C1 segment of cervical spinal cord (tissue), 14 donors: Measurements from ENCODE around the gene ITIH5.
A peak's percentile ranks its signal among the peaks of the same experiment; 100 is the strongest.

ENCODE experiments used
- DNase-seq, 14 donors: peaks; one replicate each; lab custom pipeline; 2025; lab: John Stamatoyannopoulos, UW

Gene ITIH5

GRCh38 chr10:7587168-7587864, 79.5 kb downstream of the ITIH5 start:
- no peak for DNase-seq

- DNase-seq, result no peak
Observed at GRCh38 chr10:7585228-7585627, 81.5 kb downstream of the ITIH5 start.

GRCh38 chr10:7583626-7584025, 83.1 kb downstream of the ITIH5 start:
- DNase-seq, result peak in 2 of 14 donors; percentile 9 to 84

- DNase-seq, result no peak
Observed at GRCh38 chr10:7580520-7580919, 86.2 kb downstream of the ITIH5 start.

GRCh38 chr10:7579681-7580080, 87.1 kb downstream of the ITIH5 start:
- DNase-seq, result no peak

GRCh38 chr10:7577579-7577978, 89.2 kb downstream of the ITIH5 start:
- no peak for DNase-seq

- no peak for DNase-seq
Observed at GRCh38 chr10:7577176-7577575, 89.6 kb downstream of the ITIH5 start.

GRCh38 chr10:7576340-7576739, 90.4 kb downstream of the ITIH5 start:
- no peak for DNase-seq

GRCh38 chr10:7572391-7572790, 94.4 kb downstream of the ITIH5 start:
- no peak for DNase-seq

GRCh38 chr10:7571981-7572380, 94.8 kb downstream of the ITIH5 start:
- no peak for DNase-seq

- DNase-seq, result peak in 1 of 14 donors; percentile 49
Observed at GRCh38 chr10:7567911-7568620, 98.7 kb downstream of the ITIH5 start.

GRCh38 chr10:7566891-7567290, 99.9 kb downstream of the ITIH5 start:
- DNase-seq, result no peak

GRCh38 chr10:7565871-7566270, 100.9 kb downstream of the ITIH5 start:
- peak in 1 of 14 donors; percentile 39 for DNase-seq

GRCh38 chr10:7563770-7564169, 103.0 kb downstream of the ITIH5 start:
- peak in 9 of 14 donors; percentile 16 to 68 (median 42) for DNase-seq

GRCh38 chr10:7563368-7563767, 103.4 kb downstream of the ITIH5 start:
- DNase-seq, result peak in 1 of 14 donors; percentile 22

- DNase-seq, result no peak
Observed at GRCh38 chr10:7561985-7562384, 104.8 kb downstream of the ITIH5 start.

- peak in 7 of 14 donors; percentile 10 to 42 (median 31) for DNase-seq
Observed at GRCh38 chr10:7561216-7561893, 105.4 kb downstream of the ITIH5 start.

- no peak for DNase-seq
Observed at GRCh38 chr10:7560519-7560918, 106.2 kb downstream of the ITIH5 start.

GRCh38 chr10:7559386-7559785, 107.4 kb downstream of the ITIH5 start:
- no peak for DNase-seq

- DNase-seq, result no peak
Observed at GRCh38 chr10:7558036-7558435, 108.7 kb downstream of the ITIH5 start.

- no peak for DNase-seq
Observed at GRCh38 chr10:7553531-7553930, 113.2 kb downstream of the ITIH5 start.

- DNase-seq, result peak in 9 of 14 donors; percentile 5 to 71 (median 58)
Observed at GRCh38 chr10:7551950-7552716, 114.6 kb downstream of the ITIH5 start.
